IMR-90 (cell line): ENCODE data around the gene GRIN2A. TPM values are rescaled to one million over a fixed set of nuclear protein-coding genes. Genes with fewer than 3 reads are reported as not detected.

Experiments used
- ATAC-seq: fragments of 200-7000 bp; cut with Tn5 transposase; 2 replicates; pipeline ENCODE4 v1.9.1; 2020; ENCODE audit warnings: low read depth, mild to moderate bottlenecking, moderate library complexity
- BruUV-seq: library from RNA; stranded (reverse); fragments of 400-500 nt; replicated peaks from 2 replicates; lab custom pipeline; 2021; lab: Mats Ljungman, UMichigan
- CTCF ChIA-PET: fragments of 300-600 bp; formaldehyde crosslinking; extraction: SDS; loops from one replicate; lab custom pipeline; 2021; ENCODE audit warnings: antibody characterized with exemption; lab: Yijun Ruan, JAX
- POLR2A ChIA-PET: fragments of 300-600 bp; sonication (Branson Sonifier 250); formaldehyde crosslinking; loops from one replicate; lab custom pipeline; 2022; ENCODE audit warnings: antibody characterized with exemption; ENCODE audit not compliant: unreplicated experiment; lab: Charles Lee
- DNase-seq: peaks from one replicate; pipeline ENCODE4 v3.0.0; 2013
- H2AFZ ChIP-seq: replicated peaks from 2 replicates; pipeline ENCODE3; 2013; ENCODE audit warnings: low read length, mild to moderate bottlenecking; ENCODE audit not compliant: poor library complexity
- H2AK5ac ChIP-seq: 2 replicates; pipeline ENCODE4 v1.6.1; 2013; ENCODE audit warnings: low read depth, low read length, inconsistent platforms
- H2AK9ac ChIP-seq: replicated peaks from 2 replicates; pipeline ENCODE3; 2013; ENCODE audit warnings: mild to moderate bottlenecking, low read depth, low read length, moderate library complexity; ENCODE audit not compliant: poor library complexity
- H2BK120ac ChIP-seq: 2 replicates; pipeline ENCODE4 v1.6.1; 2013; ENCODE audit warnings: low read depth, low read length, inconsistent platforms
- H2BK15ac ChIP-seq: 3 replicates; pipeline ENCODE4 v1.6.1; 2013; ENCODE audit warnings: low read depth, low read length, inconsistent platforms
- H2BK20ac ChIP-seq: 2 replicates; pipeline ENCODE4 v1.6.1; 2013; ENCODE audit warnings: low read depth, mild to moderate bottlenecking, inconsistent platforms, low read length, moderate library complexity
- H2BK5ac ChIP-seq: 2 replicates; pipeline ENCODE4 v1.6.1; 2013; ENCODE audit warnings: mild to moderate bottlenecking, low read depth, low read length, inconsistent platforms; ENCODE audit not compliant: poor library complexity, severe bottlenecking
- H3K14ac ChIP-seq: replicated peaks from 2 replicates; pipeline ENCODE4 v1.6.1; 2013; ENCODE audit warnings: low read depth, low read length, inconsistent platforms
- H3K18ac ChIP-seq: 2 replicates; pipeline ENCODE4 v1.6.1; 2013; ENCODE audit warnings: low read depth, low read length, control low read depth
- H3K23ac ChIP-seq: 2 replicates; pipeline ENCODE4 v1.6.1; 2013; ENCODE audit warnings: low read depth, low read length, inconsistent platforms
- H3K27ac ChIP-seq: 2 replicates; pipeline ENCODE4 v1.5.1; 2013; ENCODE audit warnings: mild to moderate bottlenecking, control low read depth, low read length; ENCODE audit not compliant: insufficient read depth
- H3K27me3 ChIP-seq: 2 replicates; pipeline ENCODE4 v1.6.1; 2013; ENCODE audit warnings: low read length; ENCODE audit not compliant: control insufficient read depth, insufficient read depth
- H3K36me3 ChIP-seq: 2 replicates; pipeline ENCODE4 v1.6.1; 2013; ENCODE audit warnings: low read length, mixed read lengths; ENCODE audit not compliant: control insufficient read depth, insufficient read depth
- H3K4ac ChIP-seq: 2 replicates; pipeline ENCODE4 v1.6.1; 2013; ENCODE audit warnings: low read depth, low read length, inconsistent platforms
- H3K4me1 ChIP-seq: 2 replicates; pipeline ENCODE4 v1.6.1; 2013; ENCODE audit warnings: low read length, mixed read lengths; ENCODE audit not compliant: control insufficient read depth, insufficient read depth
- H3K4me2 ChIP-seq: 2 replicates; pipeline ENCODE4 v1.6.1; 2013; ENCODE audit warnings: low read depth, mild to moderate bottlenecking, control low read depth, low read length, moderate library complexity
- H3K4me3 ChIP-seq: 2 replicates; pipeline ENCODE4 v1.5.1; 2013; ENCODE audit warnings: low read depth, mild to moderate bottlenecking, control low read depth, low read length, moderate library complexity; ENCODE audit not compliant: insufficient read depth
- H3K56ac ChIP-seq: 2 replicates; pipeline ENCODE4 v1.6.1; 2013; ENCODE audit warnings: low read length, inconsistent platforms; ENCODE audit not compliant: insufficient read depth; ENCODE audit errors: extremely low read depth
- H3K79me1 ChIP-seq, 2 experiments: 2 replicates each; pipeline ENCODE4 v1.6.1; 2013; ENCODE audit warnings: low read length in 2 of 2, inconsistent platforms in 1 of 2, low read depth in 1 of 2
- H3K9ac ChIP-seq: 2 replicates; pipeline ENCODE4 v1.6.1; 2013; ENCODE audit warnings: low read depth, low read length, control low read depth
- H3K9me1 ChIP-seq: 2 replicates; pipeline ENCODE4 v1.6.1; 2013; ENCODE audit warnings: low read length, inconsistent platforms; ENCODE audit not compliant: insufficient read depth
- H3K9me3 ChIP-seq: 2 replicates; pipeline ENCODE4 v1.6.1; 2013; ENCODE audit warnings: low read length; ENCODE audit not compliant: control insufficient read depth, insufficient read depth
- H4K20me1 ChIP-seq: 2 replicates; pipeline ENCODE4 v1.6.1; 2013; ENCODE audit warnings: low read length, inconsistent platforms; ENCODE audit not compliant: insufficient read depth
- H4K5ac ChIP-seq: 2 replicates; pipeline ENCODE4 v1.6.1; 2013; ENCODE audit warnings: mild to moderate bottlenecking, low read depth, low read length, control low read depth
- H4K8ac ChIP-seq, 2 experiments: 2 replicates each; pipeline ENCODE4 v1.6.1; 2013; ENCODE audit warnings: low read depth in 2 of 2, low read length in 2 of 2, control low read depth in 1 of 2, inconsistent platforms in 1 of 2
- H4K91ac ChIP-seq: 2 replicates; pipeline ENCODE4 v1.6.1; 2013; ENCODE audit warnings: low read depth, low read length, inconsistent platforms; ENCODE audit not compliant: insufficient read depth
- CEBPB ChIP-seq: IDR thresholded peaks from 2 replicates; pipeline ENCODE4 v1.6.1; 2012; ENCODE audit warnings: low read depth, low read length, improper control_type of control experiment
- MAZ ChIP-seq: IDR thresholded peaks from 2 replicates; pipeline ENCODE4 v1.6.1; 2012; ENCODE audit warnings: low read depth, mild to moderate bottlenecking, low read length, improper control_type of control experiment, moderate library complexity, borderline replicate concordance
- POLR2A ChIP-seq: IDR thresholded peaks from 2 replicates; pipeline ENCODE4 v1.6.1; 2012; ENCODE audit warnings: mild to moderate bottlenecking, low read depth, low read length
- WGBS, 2 experiments: methylation state at CpG; one replicate each; pipeline versions ENCODE4 v1.1.5 to v1.1.7; 2013; ENCODE audit warnings: missing lambda C conversion rate in 2 of 2; ENCODE audit not compliant: insufficient read length in 1 of 2; ENCODE audit errors: extremely low coverage in 2 of 2; 5-methylcytosine and 5-hydroxymethylcytosine counted together
- dilution Hi-C: fragments of 300-500 bp; cut with HindIII; formaldehyde crosslinking; loops from one replicate; pipeline ENCODE4 v1.14.3; 2018; ENCODE audit warnings: low sequenced_read_pairs; ENCODE audit not compliant: unreplicated experiment
- in situ Hi-C: fragments of 300-500 bp; cut with MboI; formaldehyde crosslinking; loops from 3 replicates; pipeline ENCODE4 v1.14.3; 2019; ENCODE audit warnings: low sequenced_read_pairs, inconsistent platforms, mixed read lengths
- intact Hi-C: fragments of 100-400 bp; cut with micrococcal nuclease; formaldehyde crosslinking; loops from 2 replicates; pipeline ENCODE4 v1.10.0; 2022
- polyA plus RNA-seq, 3 experiments: library from polyadenylated mRNA; depleted of rRNA; stranded (reverse); fragments of >200 nt; gene quantifications; 2 replicates each; pipeline ENCODE4 v1.2.3, GENCODE V29; 2012; ENCODE audit warnings: low replicate concordance in 1 of 3
- total RNA-seq: library from RNA; depleted of rRNA; stranded (reverse); fragments of >200 nt; gene quantifications from 2 replicates; pipeline ENCODE4 v1.2.3, GENCODE V29; 2012

GRIN2A gene
- total and polyA plus RNA-seq, 2 of the 4 experiments (the other 2 are of a cell fraction), result under 0.01 TPM; not detected in 1

GRCh38 chr16:10067835-10068234, 114.4 kb downstream of the GRIN2A start:
- TF ChIP-seq CEBPB (no peak), MAZ (no peak), POLR2A (no peak)
- no peak overlapping the region for H3K4me3 ChIP-seq
- DNase-seq (no peak), ATAC-seq (no peak)
- no peak overlapping the region for H2AK5ac ChIP-seq
- H2BK15ac ChIP-seq, result no peak overlapping the region
- H3K9me3 ChIP-seq, result peaks cover 11% of the 10 kb centered on the region
- WGBS, 2 experiments, result no CpG with 5 or more reads among the region's 2 CpGs
- H4K91ac ChIP-seq, result no peak overlapping the region
- BruUV-seq, result no TSS peak
- H2AFZ ChIP-seq, result no peak overlapping the region
- H3K4me1 ChIP-seq, result no peaks in the 10 kb centered on the region
- no peaks in the 10 kb centered on the region for H4K20me1 ChIP-seq
- no peak overlapping the region for H2BK5ac ChIP-seq
- no peak overlapping the region for H4K5ac ChIP-seq
- H3K79me1 ChIP-seq, result no peaks in the 10 kb centered on the region
- in situ Hi-C loops (no loop called here), intact Hi-C loops (no loop called here), dilution Hi-C loops (no loop called here)
- H3K4me2 ChIP-seq, result no peak overlapping the region
- H3K9me1 ChIP-seq, result no peaks in the 10 kb centered on the region
- ChIA-PET POLR2A (no interaction called here), CTCF (no interaction called here)
- no peak overlapping the region for H2BK120ac ChIP-seq
- H3K4ac ChIP-seq, result no peak overlapping the region
- H2AK9ac ChIP-seq, result no peak overlapping the region
- no peak overlapping the region for H3K14ac ChIP-seq
- H4K8ac ChIP-seq, result no peak overlapping the region
- no peak overlapping the region for H3K56ac ChIP-seq
- no peak overlapping the region for H3K18ac ChIP-seq
- H3K9ac ChIP-seq, result no peak overlapping the region
- no peaks in the 10 kb centered on the region for H3K27me3 ChIP-seq
- H3K23ac ChIP-seq, result no peak overlapping the region
- no peak overlapping the region for H2BK20ac ChIP-seq
- H3K36me3 ChIP-seq, result no peaks in the 10 kb centered on the region
- H3K27ac ChIP-seq, result no peak overlapping the region
